Activated T-cell treated with anti-CD3 and anti-CD28 coated beads for 1 hour (primary cell): ENCODE data around the gene ZNF774.
"Not testable (repeated sequence)": the region's sequence is repeated elsewhere in the genome, so short reads cannot be mapped to it uniquely, and the experiment has no call there.

Experiments
- DNase-seq: peaks from one replicate; pipeline ENCODE4 v3.0.0-alpha.2; 2020; ENCODE audit warnings: low read depth

Gene ZNF774

GRCh38 chr15:90345857-90346256 is 6.2 kb upstream of the ZNF774 start:
- DNase-seq = no peak

- not testable (repeated sequence) for DNase-seq
Observed at GRCh38 chr15:90347431-90348065, 4.5 kb upstream of the ZNF774 start.

GRCh38 chr15:90348456-90348855 is 3.6 kb upstream of the ZNF774 start:
- DNase-seq = no peak

GRCh38 chr15:90349072-90349471 is 3.0 kb upstream of the ZNF774 start:
- no peak for DNase-seq

DNA sequence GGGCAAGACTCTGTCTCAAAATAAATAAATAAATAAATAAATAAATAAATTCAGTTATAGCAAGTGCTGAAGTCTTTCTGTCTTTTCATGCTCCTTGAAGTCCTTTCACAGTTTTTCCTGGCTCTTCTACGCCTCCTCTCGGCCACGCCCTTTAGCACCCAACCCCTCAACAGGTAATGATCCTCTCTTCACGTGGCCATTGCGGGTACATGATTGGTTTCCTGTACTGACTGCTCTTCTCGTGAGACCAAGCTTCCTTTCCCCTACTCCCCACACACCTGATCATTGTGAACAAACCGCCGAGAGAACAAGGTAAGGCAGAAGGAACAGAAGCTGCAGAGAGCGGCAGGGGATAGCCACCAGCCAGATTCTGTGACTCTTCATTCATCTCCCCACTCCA is 2.3 kb upstream of the ZNF774 start:
- DNase-seq = no peak

DNA sequence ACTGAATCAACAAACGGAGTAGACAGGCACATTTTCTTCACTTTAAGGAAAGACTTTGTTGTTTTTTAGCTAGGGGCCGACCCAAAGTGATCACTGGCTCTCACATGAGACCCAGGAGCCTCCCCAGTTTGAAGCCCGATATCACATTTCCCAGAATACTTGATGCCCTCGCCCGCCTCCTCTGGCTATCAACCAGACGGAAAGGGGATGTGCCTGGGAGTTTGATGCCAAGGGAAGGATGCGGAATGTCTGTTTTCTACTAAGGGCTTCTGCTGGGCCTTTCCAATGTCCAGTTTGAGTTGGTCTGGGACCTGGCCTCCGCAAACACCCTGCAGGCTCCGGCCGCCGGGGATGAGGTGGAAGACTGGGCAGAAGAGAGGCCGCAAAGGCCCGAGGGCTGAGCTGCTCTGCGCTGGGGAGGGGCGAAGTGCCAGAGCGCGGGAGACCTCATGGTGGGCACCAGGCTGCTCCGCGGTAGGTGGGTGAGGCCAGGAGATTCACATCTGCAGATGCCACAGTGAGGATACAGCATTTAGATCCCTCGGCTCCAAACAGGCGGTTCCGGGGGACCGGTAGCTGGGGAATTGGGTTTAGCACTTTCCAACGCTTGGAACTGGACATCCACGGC is 491 bp upstream of the ZNF774 start:
- peak; percentile 2 for DNase-seq

DNA sequence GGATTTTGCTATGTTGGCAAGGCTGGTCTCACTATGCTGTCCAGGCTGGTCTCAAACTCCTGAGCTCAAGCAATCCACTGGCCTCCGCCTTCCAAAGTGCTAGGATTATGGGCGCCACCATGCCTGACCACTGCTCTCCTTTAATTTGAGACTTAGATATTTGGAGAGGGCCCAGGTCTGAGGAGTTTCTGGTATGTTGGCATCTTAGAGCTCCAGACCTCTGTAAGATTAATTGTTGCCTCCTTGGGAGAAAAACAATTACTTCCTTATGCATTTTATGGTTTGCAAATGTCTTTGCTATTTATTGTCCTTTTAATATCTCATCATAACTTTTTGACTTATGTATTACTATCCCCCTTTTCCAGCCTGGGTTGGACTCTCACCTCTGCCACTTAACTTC is 2.9 kb downstream of the ZNF774 start:
- no peak for DNase-seq

DNA sequence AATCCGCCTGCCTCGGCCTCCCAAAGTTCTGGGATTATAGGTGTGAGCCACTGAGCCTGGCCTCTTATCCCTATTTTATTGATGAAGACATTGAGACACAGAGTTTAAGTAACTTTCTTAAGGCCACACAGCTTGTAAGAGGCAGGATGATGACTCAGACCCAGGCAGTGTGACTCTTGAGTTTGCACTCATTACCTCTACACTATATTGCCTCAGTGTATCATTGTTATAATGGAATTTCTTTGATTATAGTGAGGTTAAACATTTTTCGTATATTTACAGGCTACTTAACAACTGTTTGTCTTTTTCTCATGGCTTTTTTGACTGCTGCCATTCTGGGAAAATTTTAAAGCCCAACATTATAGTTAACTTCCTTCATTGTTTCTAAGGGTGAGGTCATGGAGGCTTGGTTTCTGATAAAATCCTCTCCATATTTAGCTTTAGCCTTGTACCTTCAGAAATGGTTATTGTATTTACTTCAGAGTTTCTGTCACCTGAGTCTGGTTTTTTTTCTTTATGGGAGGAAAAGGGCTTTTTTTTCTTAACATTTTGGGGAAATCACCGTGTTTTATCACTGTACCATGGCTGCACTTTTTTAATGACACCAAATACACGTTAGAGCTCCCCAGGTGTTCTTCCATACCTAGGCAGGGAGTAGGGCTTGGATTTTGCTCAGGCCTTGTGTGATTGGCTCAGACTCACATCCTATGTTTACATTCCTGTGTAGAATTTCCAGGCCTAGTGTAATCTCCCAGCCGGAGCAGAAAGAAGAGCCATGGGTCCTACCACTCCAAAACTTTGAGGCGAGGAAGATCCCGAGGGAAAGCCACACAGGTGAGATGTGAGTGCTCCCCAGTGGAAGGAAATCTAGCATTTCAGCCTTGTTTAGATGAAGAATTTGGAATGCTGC is 6.3 kb downstream of the ZNF774 start:
- DNase-seq = no peak

GRCh38 chr15:90360746-90361145 is 8.7 kb downstream of the ZNF774 start:
- DNase-seq = no peak

DNA sequence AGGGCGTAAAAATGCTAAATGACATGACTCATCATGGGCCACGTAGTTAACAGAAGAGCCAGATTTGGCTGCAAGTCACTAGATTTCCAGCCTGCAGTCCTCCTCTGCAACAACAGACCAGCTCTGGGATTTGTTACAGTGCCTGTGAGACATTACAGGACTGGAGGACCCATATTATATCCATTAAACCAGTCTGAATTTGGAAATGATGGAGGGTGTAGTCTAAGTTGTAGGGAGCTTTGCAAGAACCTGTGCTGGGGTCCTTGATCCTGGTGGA is 10.8 kb downstream of the ZNF774 start:
- no peak for DNase-seq

DNA sequence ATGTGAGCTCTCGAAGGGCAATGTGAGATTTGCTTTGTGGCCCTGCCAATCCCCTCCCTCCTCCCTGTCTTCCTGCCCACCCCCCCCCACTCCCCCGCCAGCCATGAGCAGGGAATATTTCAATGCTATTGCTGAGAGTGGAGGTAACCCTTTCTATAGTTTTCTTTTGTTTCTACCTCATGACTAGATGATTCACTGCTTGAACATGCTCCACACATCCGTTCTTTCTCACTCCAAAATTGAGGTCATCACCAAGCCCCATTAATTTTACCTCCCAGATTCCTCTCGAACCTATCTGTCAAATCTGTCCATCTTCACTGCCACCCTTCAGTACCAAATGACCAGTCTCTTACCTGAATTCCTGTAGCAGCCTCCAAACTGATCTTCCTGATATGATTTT is 12.2 kb downstream of the ZNF774 start:
- DNase-seq = no peak

- no peak for DNase-seq
Observed at GRCh38 chr15:90365414-90366055, 13.5 kb downstream of the ZNF774 start.

GRCh38 chr15:90367576-90367975 is 15.5 kb downstream of the ZNF774 start:
- DNase-seq = no peak

- DNase-seq = no peak
Observed at GRCh38 chr15:90375071-90375470, 23.0 kb downstream of the ZNF774 start.

DNA sequence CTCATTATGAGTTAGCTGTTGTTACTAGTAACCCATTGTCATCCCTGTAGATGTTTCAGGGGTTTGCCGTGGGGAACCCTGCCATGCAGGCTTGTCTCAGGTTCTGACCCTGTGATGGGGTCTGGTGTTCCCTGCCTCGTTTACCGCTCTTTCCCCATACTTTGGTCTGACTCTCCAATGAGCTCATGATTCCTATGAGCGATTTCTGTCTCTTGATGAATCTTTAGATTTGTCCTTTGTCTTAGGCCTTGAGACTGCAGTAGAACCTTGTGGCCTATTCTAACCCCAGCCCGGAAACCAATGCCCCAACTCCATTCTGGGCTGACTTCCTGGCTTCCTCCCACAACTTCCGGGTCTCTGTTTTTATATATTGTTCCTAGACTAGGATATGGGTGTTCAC is 24.7 kb downstream of the ZNF774 start:
- DNase-seq = peak; percentile 38

- DNase-seq = no peak
Observed at GRCh38 chr15:90379263-90379662, 27.2 kb downstream of the ZNF774 start.

DNA sequence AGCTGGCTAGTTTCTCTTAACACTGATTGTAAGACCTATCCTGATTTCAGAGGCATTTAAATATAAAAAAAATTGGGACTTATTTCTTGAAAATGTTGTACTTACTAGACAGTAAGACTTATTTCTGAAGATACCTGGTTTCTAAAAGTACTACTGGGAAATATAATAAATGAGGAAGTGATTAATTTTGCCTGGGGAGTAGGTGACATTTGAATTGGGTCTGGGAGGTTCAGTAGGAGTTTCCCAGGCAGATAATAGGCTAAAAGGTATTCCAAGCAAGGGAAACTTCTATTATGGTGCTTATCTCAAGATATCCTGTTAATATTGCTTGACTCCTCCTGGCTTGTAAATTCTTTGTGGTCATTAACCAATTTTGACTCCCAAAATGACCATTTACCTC is 29.4 kb downstream of the ZNF774 start:
- DNase-seq = no peak

- DNase-seq = no peak
Observed at GRCh38 chr15:90382320-90382719, 30.2 kb downstream of the ZNF774 start.

DNA sequence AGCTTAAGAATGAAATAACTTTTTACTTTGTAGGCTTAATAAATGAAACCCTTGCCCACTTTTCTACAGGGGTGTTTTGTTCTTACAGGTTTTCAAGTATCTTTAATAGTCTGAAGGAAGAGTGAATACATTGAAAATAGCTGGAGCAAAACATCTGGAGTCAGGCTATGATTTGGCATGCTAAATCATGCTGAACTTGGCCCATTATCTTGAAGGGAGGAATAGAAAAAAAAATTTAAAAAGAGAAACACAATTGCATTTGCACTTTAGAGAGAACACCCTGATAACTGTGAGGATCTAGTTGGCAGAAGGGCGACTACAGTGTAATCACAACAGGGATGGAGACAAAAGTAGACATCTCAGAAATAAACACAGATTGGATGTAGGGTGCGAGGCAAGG is 34.1 kb downstream of the ZNF774 start:
- DNase-seq = no peak

DNA sequence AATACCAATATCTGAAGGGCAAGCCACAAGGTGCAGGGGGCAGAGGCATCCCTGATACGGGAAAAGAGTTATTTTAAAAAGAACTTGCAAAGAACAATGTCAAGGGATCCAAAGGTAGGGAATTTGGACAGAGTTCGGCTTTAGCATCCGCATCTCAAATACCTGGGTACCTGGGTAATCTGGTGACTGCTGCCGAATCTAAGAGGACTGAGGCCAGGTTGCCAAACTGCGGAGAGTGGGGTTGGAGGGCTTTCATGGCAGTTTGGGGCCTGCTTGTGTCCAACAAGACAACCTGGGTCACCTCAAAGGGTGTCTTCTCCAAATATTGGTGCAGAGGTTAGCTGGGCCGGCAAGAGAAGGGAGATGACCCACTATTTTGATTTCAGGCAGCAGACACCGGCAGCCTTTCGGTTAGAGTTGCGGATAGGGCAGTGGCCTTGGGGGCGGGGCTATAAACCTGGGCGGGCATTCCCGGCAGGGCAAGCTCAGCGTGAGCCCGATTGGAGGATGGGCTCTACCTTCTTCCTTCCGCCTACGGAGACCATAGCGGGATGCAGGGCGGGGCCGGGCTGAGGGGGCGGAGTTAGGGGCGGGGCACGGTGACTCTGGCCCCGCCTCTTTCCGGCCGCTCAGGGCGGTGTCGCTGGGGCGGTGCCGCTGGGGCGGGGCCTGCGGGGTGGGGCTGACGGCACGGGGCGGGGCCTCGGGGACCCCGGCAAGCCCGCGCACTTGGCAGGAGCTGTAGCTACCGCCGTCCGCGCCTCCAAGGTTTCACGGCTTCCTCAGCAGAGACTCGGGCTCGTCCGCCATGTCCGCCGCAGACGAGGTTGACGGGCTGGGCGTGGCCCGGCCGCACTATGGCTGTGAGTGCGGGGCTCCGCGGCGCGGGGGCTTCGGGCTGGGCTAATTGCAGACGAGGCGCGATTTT is 35.7 kb downstream of the ZNF774 start, which contains the start of gene IQGAP1:
IQGAP1 (plus strand) TSS at position 709 of the 928 bp plus-strand sequence; CDS start at position 809, 100 bp downstream.
- peak; percentile 94 for DNase-seq
